Hindlimb muscle (tissue), 1 donor: ENCODE results near the gene SEMA4C. TPM values are rescaled to one million over a fixed set of nuclear protein-coding genes. Genes with fewer than 3 reads are reported as not detected.

ENCODE experiments used
- DNase-seq: peaks from one replicate; pipeline ENCODE4 v3.0.0-alpha.2; 2013
- polyA plus RNA-seq: library from polyadenylated mRNA; unstranded; fragments of 120-200 nt; gene quantifications from one replicate; pipeline ENCODE4 v1.2.1, GENCODE V29; 2013; ENCODE audit not compliant: insufficient read length

SEMA4C gene
- polyA plus RNA-seq, 1 donor: 38.8 TPM

GRCh38 chr2:96839875-96840850 lies 29.7 kb downstream of the SEMA4C start:
- DNase-seq: no peak

GRCh38 chr2:96839293-96839874 lies 30.5 kb downstream of the SEMA4C start:
- no peak for DNase-seq

GRCh38 chr2:96838345-96839292 lies 31.3 kb downstream of the SEMA4C start:
- DNase-seq: no peak

- no peak for DNase-seq
Measured at GRCh38 chr2:96837575-96837974, 32.3 kb downstream of the SEMA4C start.

GRCh38 chr2:96835830-96836229 lies 34.0 kb downstream of the SEMA4C start:
- no peak for DNase-seq

GRCh38 chr2:96832754-96833507 lies 36.9 kb downstream of the SEMA4C start:
- DNase-seq: no peak

GRCh38 chr2:96832408-96832753 lies 37.5 kb downstream of the SEMA4C start:
- no peak for DNase-seq

GRCh38 chr2:96831679-96832078 lies 38.2 kb downstream of the SEMA4C start:
- no peak for DNase-seq

- DNase-seq: no peak
Measured at GRCh38 chr2:96830044-96830562, 39.8 kb downstream of the SEMA4C start.

GRCh38 chr2:96828874-96829273 lies 41.0 kb downstream of the SEMA4C start:
- DNase-seq: no peak

GRCh38 chr2:96828436-96828835 lies 41.4 kb downstream of the SEMA4C start:
- DNase-seq: no peak

- DNase-seq: no peak
Measured at GRCh38 chr2:96826546-96827278, 43.2 kb downstream of the SEMA4C start.

- DNase-seq: no peak
Measured at GRCh38 chr2:96825057-96825456, 44.8 kb downstream of the SEMA4C start.

GRCh38 chr2:96824079-96824870 lies 45.6 kb downstream of the SEMA4C start:
- no peak for DNase-seq

- no peak for DNase-seq
Measured at GRCh38 chr2:96823198-96823597, 46.7 kb downstream of the SEMA4C start.

GRCh38 chr2:96822786-96823185 lies 47.1 kb downstream of the SEMA4C start:
- DNase-seq: no peak

- DNase-seq: no peak
Measured at GRCh38 chr2:96821113-96821675, 48.7 kb downstream of the SEMA4C start.

- no peak for DNase-seq
Measured at GRCh38 chr2:96819876-96820511, 49.9 kb downstream of the SEMA4C start.

- no peak for DNase-seq
Measured at GRCh38 chr2:96819128-96819875, 50.6 kb downstream of the SEMA4C start.
